HG03520 (cell line): ENCODE data around the gene ZBTB24.

Experiments
- ATAC-seq: cut with Tn5 transposase; IDR thresholded peaks from one replicate; pipeline ENCODE4 v1.9.1; 2021; ENCODE audit warnings: mild to moderate bottlenecking, moderate library complexity; ENCODE audit not compliant: unreplicated experiment

The ZBTB24 gene

DNA sequence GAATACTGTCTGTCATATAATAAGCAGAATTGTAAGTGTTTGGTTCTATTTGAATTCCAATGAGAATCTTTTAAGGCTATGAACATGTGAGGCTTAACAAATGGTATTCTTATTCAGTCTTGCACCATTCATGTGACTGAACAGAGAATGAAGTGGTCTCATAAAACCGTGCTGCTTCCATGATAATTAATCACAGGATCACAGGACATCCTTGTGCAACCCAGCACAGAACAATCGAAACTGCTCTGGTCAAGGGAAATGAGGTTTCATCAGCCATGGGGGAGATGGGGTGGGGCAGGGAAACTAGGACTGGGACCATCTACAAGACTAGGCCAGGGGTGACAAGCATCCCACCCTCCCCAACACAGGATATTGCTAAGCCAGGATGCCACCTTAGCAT, 48.6 kb downstream of the ZBTB24 start:
- ATAC-seq = no peak

DNA sequence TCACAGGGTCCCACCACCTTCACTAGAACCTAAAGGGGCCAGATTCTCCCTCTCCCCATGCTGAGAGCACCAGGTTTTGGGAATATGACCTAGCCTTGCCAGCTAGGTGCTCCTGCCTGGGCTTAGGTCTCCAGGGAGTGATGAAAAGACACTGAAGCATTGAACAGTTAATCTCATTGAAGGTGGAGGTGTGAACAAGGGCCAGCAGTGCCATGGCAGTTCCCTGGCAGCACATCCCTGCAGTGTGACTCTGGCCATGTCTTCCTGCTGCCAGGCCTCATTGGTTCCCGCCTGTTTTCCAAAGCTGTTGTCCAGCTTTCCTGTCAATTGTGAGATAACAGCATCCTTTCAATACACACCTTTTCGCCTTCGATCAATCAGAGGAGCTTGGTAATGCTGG, 53.5 kb downstream of the ZBTB24 start:
- no peak for ATAC-seq

- ATAC-seq = no peak
These were observed 54.0 kb downstream of the ZBTB24 start for GRCh38 chr6:109428889-109429477.

GRCh38 chr6:109424946-109425345, 58.1 kb downstream of the ZBTB24 start:
- ATAC-seq = no peak

DNA sequence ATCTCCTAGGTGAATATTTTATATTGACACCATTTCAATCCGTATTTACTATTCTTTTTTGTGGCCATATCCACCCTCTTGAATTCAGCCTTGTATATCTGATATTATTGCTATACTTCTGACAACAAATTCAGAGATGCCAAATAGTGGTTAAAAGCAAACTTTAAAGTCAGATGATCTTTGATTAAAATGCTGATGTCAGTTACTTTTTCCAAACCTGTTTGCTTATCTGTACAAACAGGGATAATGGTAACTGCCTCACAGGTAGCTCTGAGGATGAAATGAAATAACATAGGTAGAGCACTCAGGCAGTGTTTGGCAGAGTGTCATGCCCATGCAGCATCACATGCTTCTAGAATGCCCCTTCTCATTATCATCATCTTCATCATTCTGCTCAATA, 61.8 kb downstream of the ZBTB24 start:
- ATAC-seq = no peak

DNA sequence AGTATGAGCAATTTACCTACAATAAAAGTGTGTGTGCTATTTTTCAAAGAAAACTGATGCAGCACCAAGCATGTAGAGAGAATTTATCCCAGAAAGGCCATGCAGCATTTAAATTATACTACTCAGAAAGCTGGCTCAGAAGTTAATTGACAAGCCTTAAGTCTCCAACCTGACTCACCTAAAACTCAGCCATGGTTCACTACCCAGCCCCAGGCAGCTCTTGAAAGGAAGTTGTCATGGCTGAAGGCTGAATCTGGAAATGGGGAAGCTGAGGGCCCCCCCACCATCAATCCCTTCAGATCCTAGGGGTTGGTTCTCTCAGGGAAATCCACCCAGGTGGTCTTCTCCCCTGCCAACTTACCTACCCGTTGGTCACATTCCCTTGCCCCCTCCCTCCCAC, 62.3 kb downstream of the ZBTB24 start:
- ATAC-seq = no peak

GRCh38 chr6:109417646-109418045, 65.4 kb downstream of the ZBTB24 start:
- ATAC-seq = no peak
